ENCODE results near the gene PRDX1. TPM values are rescaled to one million over a fixed set of nuclear protein-coding genes. Genes with fewer than 3 reads are reported as not detected.

Gene PRDX1
- total RNA-seq, 1 donor from 2014 or later = 335 TPM

GRCh38 chr1:45510972-45511527, 10.6 kb downstream of the PRDX1 start:
- H3K4me1 Mint-ChIP-seq (ENCODE audit: unreplicated experiment) = peaks cover 9% of the 10 kb centered on the region
- DNase-seq (ENCODE audit: extremely low spot score, unreplicated experiment) = no peak
- no peak for TF ChIP-seq CTCF (conservative IDR thresholded peaks at IDR 0.05)
- peak overlapping the region; percentile 3 for H3K27ac Mint-ChIP-seq
- H3K9me3 Mint-ChIP-seq = no peaks in the 10 kb centered on the region
- H3K27me3 Mint-ChIP-seq = no peaks in the 10 kb centered on the region
- no peak overlapping the region for H3K4me3 Mint-ChIP-seq
- H3K36me3 Mint-ChIP-seq = peaks cover 60% of the 10 kb centered on the region

- no peaks in the 10 kb centered on the region for H3K9me3 Mint-ChIP-seq
- no peak overlapping the region for H3K4me3 Mint-ChIP-seq
- peaks cover 4% of the 10 kb centered on the region for H3K4me1 Mint-ChIP-seq (ENCODE audit: unreplicated experiment)
- no peak for DNase-seq (ENCODE audit: extremely low spot score, unreplicated experiment)
- no peak for TF ChIP-seq CTCF (conservative IDR thresholded peaks at IDR 0.05)
- H3K27ac Mint-ChIP-seq = no peak overlapping the region
- H3K36me3 Mint-ChIP-seq = peaks cover 55% of the 10 kb centered on the region
- no peaks in the 10 kb centered on the region for H3K27me3 Mint-ChIP-seq
These were observed 11.4 kb downstream of the PRDX1 start for GRCh38 chr1:45510036-45510971.

GRCh38 chr1:45508295-45509151, 13.2 kb downstream of the PRDX1 start:
- peaks cover 39% of the 10 kb centered on the region for H3K36me3 Mint-ChIP-seq
- H3K4me1 Mint-ChIP-seq (ENCODE audit: unreplicated experiment) = no peaks in the 10 kb centered on the region
- peak overlapping the region; percentile 40 for H3K27ac Mint-ChIP-seq
- no peaks in the 10 kb centered on the region for H3K9me3 Mint-ChIP-seq
- peak; percentile 41 for TF ChIP-seq CTCF (conservative IDR thresholded peaks at IDR 0.05)
- no peak for DNase-seq (ENCODE audit: extremely low spot score, unreplicated experiment)
- H3K27me3 Mint-ChIP-seq = no peaks in the 10 kb centered on the region
- no peak overlapping the region for H3K4me3 Mint-ChIP-seq

GRCh38 chr1:45507893-45508292, 13.8 kb downstream of the PRDX1 start:
- H3K9me3 Mint-ChIP-seq = no peaks in the 10 kb centered on the region
- H3K27me3 Mint-ChIP-seq = no peaks in the 10 kb centered on the region
- no peak overlapping the region for H3K4me3 Mint-ChIP-seq
- TF ChIP-seq CTCF (conservative IDR thresholded peaks at IDR 0.05) = no peak
- no peak for DNase-seq (ENCODE audit: extremely low spot score, unreplicated experiment)
- H3K4me1 Mint-ChIP-seq (ENCODE audit: unreplicated experiment) = no peaks in the 10 kb centered on the region
- peaks cover 34% of the 10 kb centered on the region for H3K36me3 Mint-ChIP-seq
- H3K27ac Mint-ChIP-seq = peak overlapping the region; percentile 40

- no peaks in the 10 kb centered on the region for H3K27me3 Mint-ChIP-seq
- no peak for DNase-seq (ENCODE audit: extremely low spot score, unreplicated experiment)
- peaks cover 31% of the 10 kb centered on the region for H3K36me3 Mint-ChIP-seq
- H3K4me1 Mint-ChIP-seq (ENCODE audit: unreplicated experiment) = no peaks in the 10 kb centered on the region
- H3K4me3 Mint-ChIP-seq = no peak overlapping the region
- no peak for TF ChIP-seq CTCF (conservative IDR thresholded peaks at IDR 0.05)
- H3K27ac Mint-ChIP-seq = no peak overlapping the region
- no peaks in the 10 kb centered on the region for H3K9me3 Mint-ChIP-seq
These were observed 14.5 kb downstream of the PRDX1 start for GRCh38 chr1:45507195-45507594.
